ENCODE measurements around the gene PRPS1. TPM values are rescaled to one million over a fixed set of nuclear protein-coding genes. Genes with fewer than 3 reads are reported as not detected.

PRPS1 gene
- total and polyA plus RNA-seq, 2 experiments from 2014 or later, result 91.1 to 149 TPM

GRCh38 chrX:107683931-107684330 is 55.6 kb downstream of the PRPS1 start:
- no peaks in the 10 kb centered on the region for H4K20me1 ChIP-seq (replicated peaks; ENCODE audit: insufficient read depth)
- TF ChIP-seq EZH2phosphoT487 (IDR thresholded peaks at IDR 0.05; ENCODE audit: unreplicated experiment) (no peak), ZNF462 (CRISPR knock-in tag; IDR thresholded peaks at IDR 0.05) (no peak), JUNB (IDR thresholded peaks at IDR 0.05; ENCODE audit: unreplicated experiment) (no peak), POLR2AphosphoS5 (IDR thresholded peaks at IDR 0.05; ENCODE audit: low read depth) (no peak), STAT1 (IDR thresholded peaks at IDR 0.05; ENCODE audit: unreplicated experiment) (no peak), NANOG (IDR thresholded peaks at IDR 0.05; ENCODE audit: borderline replicate concordance) (no peak), ZNF331 (CRISPR knock-in tag; IDR thresholded peaks at IDR 0.05; ENCODE audit: low read depth) (no peak), CTCF (conservative IDR thresholded peaks at IDR 0.05; ENCODE audit: low read depth in 2 of 2) (no peak), CREB1 (CRISPR knock-in tag; IDR thresholded peaks at IDR 0.05; ENCODE audit: low read depth) (no peak), REST (IDR thresholded peaks at IDR 0.05; ENCODE audit: unreplicated experiment) (no peak), ETS1 (IDR thresholded peaks at IDR 0.05) (no peak), EZH2 (IDR thresholded peaks at IDR 0.05; ENCODE audit: low read depth, unreplicated experiment) (no peak), ZNF114 (CRISPR knock-in tag; IDR thresholded peaks at IDR 0.05) (no peak)
- H3K4me2 ChIP-seq, result no peak overlapping the region
- no peak overlapping the region for H3K27ac ChIP-seq (ENCODE audit: low read depth)
- no peaks in the 10 kb centered on the region for H3K79me2 ChIP-seq (replicated peaks; ENCODE audit: insufficient read depth)
- H3K27me3 ChIP-seq (ENCODE audit: insufficient read depth), result no peaks in the 10 kb centered on the region
- Mint-ChIP-seq H3K27ac (no peak overlapping the region), H3K9me3 (no peaks in the 10 kb centered on the region), H3K4me1 (no peaks in the 10 kb centered on the region), H3K4me3 (no peak overlapping the region), H3K27me3 (ENCODE audit: insufficient read depth, low read depth, poor library complexity) (no peaks in the 10 kb centered on the region), H3K36me3 (ENCODE audit: low read depth) (no peaks in the 10 kb centered on the region)
- H3F3A ChIP-seq (replicated peaks; ENCODE audit: low read depth), result no peaks in the 10 kb centered on the region
- H3K36me3 ChIP-seq (ENCODE audit: insufficient read depth), result no peaks in the 10 kb centered on the region
- no peak overlapping the region for H2AFZ ChIP-seq
- DNase-seq (ENCODE audit: low spot score) (no peak), ATAC-seq (no peak)
- H3K4me1 ChIP-seq (ENCODE audit: insufficient read depth), result no peaks in the 10 kb centered on the region
- no peak overlapping the region for H3K4me3 ChIP-seq
- H3K9me2 ChIP-seq (ENCODE audit: insufficient read depth), result no peaks in the 10 kb centered on the region
